ENCODE data around the gene SLC25A33. TPM values are rescaled to one million over a fixed set of nuclear protein-coding genes. Genes with fewer than 3 reads are reported as not detected.
A peak's percentile ranks its signal among the peaks of the same experiment; 100 is the strongest.

The SLC25A33 gene
- total RNA-seq, 2 experiments from 2014 or later = 3.3 to 3.9 TPM

DNA sequence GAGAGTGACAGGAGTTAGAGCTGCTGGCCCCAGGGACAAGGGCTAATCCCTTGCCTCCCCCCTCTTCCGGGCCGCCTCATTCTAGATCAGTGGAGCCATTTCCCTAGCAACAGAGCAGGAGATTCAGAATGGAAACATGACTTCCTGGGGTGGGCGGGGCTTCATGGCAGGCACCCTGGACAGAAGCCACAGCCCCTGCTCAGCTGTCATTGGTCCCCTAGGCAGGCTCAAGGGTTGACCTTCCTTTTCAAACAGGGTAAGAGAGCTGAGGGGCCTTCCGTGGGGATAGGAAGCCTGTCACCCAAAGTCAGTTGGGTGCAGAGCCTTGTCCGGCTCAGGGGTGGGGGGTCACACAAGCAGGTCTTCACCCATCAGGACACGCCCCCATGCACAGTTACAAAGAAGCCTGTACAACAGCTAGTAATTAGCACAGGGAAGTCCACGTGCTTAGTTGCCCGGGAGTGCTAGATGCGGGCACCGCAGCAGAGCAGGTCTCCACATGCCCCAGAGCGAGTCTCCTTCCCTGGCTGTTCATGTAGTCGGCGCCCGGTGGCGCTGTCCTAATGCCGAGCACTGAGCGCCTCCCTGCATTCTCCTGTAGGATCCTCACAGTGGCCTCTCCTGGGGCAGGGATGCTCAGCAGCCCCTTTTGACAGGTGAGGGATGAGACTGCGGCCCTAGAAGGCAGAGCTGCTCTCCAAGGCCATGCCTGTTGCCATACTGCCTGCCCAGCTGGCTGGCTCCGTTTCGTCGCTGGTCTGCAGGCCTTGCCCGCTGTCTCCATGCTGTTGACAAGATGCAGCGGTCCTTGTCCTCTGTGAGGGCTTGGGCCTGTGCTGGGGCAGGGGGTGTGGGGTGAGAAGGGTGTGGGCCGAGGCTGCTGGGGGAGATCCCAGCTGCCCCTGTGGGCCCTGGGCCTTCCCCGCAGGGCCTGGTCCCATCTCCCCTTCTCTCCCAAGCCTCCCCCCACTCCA lies 54.5 kb downstream of the SLC25A33 start:
- no peaks in the 10 kb centered on the region for H3K9me3 Mint-ChIP-seq
- H3K27me3 Mint-ChIP-seq = no peaks in the 10 kb centered on the region
- peak; percentile 69 for DNase-seq
- peaks cover 20% of the 10 kb centered on the region for H3K4me1 Mint-ChIP-seq
- ATAC-seq (ENCODE audit: low read depth) = peak; percentile 41
- POLR2A ChIA-PET = no interaction called here
- H3K4me3 Mint-ChIP-seq = no peak overlapping the region
- H3K27ac Mint-ChIP-seq = peak overlapping the region; percentile 65
- H3K36me3 Mint-ChIP-seq = peaks cover 2% of the 10 kb centered on the region

DNA sequence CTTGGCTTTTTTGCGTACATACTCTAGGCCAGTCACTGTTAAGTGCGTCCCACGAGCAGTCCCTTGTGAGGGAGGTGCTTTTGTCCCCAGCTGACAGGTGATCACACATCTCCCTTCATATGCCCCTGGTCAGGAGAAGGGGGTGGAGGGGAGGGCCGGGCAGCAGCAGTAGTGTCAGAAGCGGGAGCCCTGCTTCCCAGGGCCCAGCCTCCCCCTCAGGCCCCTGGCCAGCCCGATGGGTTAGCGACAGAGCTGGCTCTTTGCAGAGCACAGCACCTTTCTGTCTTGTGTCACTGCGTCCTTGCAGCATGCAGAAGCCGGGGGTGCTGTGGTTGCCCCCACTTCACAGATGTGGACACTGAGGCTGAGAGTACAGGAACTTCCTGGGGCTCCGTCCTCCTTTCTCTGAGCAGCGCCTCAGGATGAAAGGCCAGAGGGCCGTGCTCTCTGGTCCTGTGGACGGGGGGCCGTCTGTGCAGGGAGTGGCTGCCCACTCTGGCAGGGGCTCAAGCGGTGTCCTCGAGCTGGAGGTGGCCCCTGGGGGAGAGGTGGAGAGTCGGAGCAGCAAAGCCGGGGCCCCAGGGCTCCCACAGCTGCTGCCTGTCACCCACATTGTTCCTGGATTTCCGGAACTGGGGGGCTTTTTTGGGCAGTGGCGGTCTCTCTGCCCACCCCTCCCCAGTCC lies 55.3 kb downstream of the SLC25A33 start:
- peaks cover 2% of the 10 kb centered on the region for H3K36me3 Mint-ChIP-seq
- POLR2A ChIA-PET = no interaction called here
- DNase-seq (no peak), ATAC-seq (ENCODE audit: low read depth) (no peak)
- H3K4me3 Mint-ChIP-seq = no peak overlapping the region
- H3K27ac Mint-ChIP-seq = no peak overlapping the region
- peaks cover 20% of the 10 kb centered on the region for H3K4me1 Mint-ChIP-seq
- H3K9me3 Mint-ChIP-seq = no peaks in the 10 kb centered on the region
- H3K27me3 Mint-ChIP-seq = no peaks in the 10 kb centered on the region

DNA sequence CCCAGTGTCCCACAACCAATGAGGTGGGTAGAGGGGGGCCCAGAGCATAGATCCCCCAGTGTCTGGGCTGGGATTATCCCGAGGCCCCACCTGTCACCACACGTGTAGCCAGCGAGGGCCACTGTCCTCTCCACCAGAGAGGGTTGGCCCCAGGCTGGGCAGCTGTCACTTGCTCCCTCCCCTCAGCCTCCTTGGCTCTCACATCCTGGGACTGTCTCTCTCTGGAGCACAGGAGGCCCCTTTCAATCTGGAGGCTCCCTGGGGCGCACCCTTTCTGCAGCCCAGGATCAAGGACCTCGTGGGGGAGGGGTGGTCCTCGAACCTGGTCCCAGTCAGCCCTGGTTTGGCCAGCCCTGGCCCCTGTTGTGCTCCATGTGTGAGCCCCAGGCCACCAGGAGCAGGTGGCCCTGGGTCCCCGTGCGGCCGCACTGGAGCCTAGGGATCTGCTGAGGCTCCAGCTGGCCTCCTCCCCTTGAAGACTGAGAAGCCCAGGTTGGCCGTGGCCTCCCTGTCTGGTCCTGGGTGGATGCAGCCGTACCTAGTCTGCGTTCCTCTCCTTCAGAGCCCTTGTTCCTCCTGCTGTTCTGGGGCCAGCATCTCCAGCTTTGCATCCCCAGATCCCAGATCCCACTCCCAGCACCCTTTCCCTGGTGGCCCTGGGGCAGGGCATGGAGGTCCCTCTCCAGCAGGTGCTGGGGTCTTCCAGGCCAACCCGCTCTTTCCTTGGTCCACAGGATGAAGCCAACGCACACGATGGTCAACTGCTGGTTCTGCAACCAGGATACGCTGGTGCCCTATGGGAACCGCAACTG lies 56.1 kb downstream of the SLC25A33 start:
- no peaks in the 10 kb centered on the region for H3K9me3 Mint-ChIP-seq
- DNase-seq (no peak), ATAC-seq (ENCODE audit: low read depth) (no peak)
- no peak overlapping the region for H3K27ac Mint-ChIP-seq
- no peak overlapping the region for H3K4me3 Mint-ChIP-seq
- H3K4me1 Mint-ChIP-seq = peaks cover 17% of the 10 kb centered on the region
- H3K27me3 Mint-ChIP-seq = no peaks in the 10 kb centered on the region
- POLR2A ChIA-PET = no interaction called here
- peaks cover 2% of the 10 kb centered on the region for H3K36me3 Mint-ChIP-seq

DNA sequence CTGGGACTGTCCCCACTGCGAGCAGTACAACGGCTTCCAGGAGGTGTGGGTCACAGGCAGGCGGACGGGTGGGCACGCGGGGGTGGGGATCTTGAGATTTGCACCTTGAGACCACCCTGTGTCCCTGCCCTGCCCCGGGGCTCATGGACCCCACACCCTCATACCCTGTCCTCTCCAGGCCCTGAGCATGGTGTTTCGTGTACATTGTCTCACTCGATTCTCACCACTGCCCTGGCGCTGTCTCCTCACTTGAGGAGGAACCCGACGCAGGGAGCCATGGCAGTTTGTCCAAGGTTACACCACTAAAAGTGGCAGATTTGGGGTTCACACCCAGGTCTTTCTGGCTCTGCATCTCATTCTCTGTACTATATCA lies 56.7 kb downstream of the SLC25A33 start:
- POLR2A ChIA-PET = no interaction called here
- H3K27ac Mint-ChIP-seq = peak overlapping the region; percentile 56
- H3K36me3 Mint-ChIP-seq = no peaks in the 10 kb centered on the region

DNA sequence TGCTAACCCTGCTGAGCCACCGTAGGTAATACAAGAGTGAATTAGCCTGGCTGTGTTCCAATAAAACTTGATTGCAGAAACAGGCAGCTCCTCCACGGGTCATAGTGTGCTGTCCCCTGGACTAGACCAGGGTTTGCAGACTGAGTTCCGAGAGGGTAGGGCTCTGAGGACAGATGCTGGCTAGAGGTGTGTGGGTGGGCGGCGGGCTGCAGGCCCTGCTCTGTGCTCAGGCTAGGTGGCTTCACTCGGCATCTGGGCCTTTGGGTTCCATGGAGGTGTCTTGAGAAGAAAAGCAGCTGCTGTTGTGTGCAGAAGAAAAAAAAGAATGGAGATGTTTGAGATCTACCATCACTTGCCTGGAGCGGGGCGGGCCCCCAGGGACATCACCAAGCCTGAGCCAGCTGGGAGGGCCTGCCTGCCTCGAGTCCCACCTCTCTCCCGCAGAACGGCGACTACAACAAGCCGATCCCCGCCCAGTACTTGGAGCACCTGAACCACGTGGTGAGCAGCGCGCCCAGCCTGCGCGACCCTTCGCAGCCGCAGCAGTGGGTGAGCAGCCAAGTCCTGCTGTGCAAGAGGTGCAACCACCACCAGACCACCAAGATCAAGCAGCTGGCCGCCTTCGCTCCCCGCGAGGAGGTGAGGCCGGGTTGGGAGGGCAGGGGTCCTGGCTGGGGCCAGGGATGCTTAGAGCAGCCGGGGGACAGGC lies 57.3 kb downstream of the SLC25A33 start:
- ATAC-seq (ENCODE audit: low read depth) (no peak), DNase-seq (no peak)
- H3K27me3 Mint-ChIP-seq = no peaks in the 10 kb centered on the region
- H3K4me3 Mint-ChIP-seq = no peak overlapping the region
- no peak overlapping the region for H3K27ac Mint-ChIP-seq
- no peaks in the 10 kb centered on the region for H3K9me3 Mint-ChIP-seq
- POLR2A ChIA-PET = no interaction called here
- H3K36me3 Mint-ChIP-seq = no peaks in the 10 kb centered on the region
- H3K4me1 Mint-ChIP-seq = peaks cover 11% of the 10 kb centered on the region

More for the DNA sequence above, 56.7 kb downstream of the SLC25A33 start:
- Mint-ChIP-seq H3K4me1 (peaks cover 11% of the 10 kb centered on the region), H3K9me3 (no peaks in the 10 kb centered on the region), H3K27me3 (no peaks in the 10 kb centered on the region), H3K4me3 (no peak overlapping the region)
- ATAC-seq (ENCODE audit: low read depth) = no peak
- DNase-seq = no peak

DNA sequence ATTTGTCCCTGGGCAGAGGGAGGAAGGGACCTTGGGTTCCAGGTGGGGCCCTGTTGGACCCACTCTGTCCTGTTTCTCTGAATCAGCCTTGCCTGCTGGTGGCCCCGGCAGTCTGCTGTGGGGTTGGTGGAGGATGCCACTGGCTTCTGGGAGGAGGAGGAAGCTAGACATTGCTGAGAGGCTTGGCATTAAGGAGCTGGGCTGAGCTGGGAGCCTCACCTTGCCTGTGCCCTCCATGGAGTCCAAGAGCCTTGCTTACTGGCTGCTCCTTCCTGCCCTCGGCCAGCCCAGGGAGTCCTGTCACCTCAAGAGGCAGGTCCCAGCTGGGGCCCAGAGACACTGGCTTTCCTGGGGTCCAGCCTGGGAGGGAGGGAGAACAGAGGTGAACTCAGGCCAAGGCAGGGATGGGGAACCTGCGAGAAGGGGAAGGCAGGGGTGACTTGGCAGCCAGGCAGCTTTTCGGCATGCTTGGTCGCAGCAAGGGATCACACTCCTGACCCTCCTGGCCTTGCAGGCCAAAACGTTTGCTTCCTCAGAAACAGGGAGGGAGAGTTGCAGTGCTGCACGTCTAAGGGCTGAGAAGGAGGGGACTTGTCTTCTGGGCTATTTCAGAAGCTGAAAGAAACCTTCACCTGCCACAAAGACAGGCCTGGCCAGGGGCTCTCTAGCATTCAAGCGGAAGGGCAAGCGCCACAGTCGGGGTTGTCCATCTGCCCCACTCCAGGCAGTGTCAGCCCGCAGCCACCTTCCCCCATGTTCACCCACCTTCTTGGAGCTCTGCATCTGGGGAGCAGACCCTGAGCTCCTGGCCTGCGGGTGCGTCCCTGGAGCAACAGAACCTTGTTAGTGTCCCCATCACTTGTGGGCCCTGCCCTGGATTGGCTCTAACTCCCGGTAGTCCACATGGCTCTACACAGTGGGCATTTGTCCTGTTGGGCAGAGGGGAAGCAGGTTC lies 58.4 kb downstream of the SLC25A33 start:
- ATAC-seq (ENCODE audit: low read depth) = no peak
- POLR2A ChIA-PET = no interaction called here
- H3K27me3 Mint-ChIP-seq = no peaks in the 10 kb centered on the region
- no peaks in the 10 kb centered on the region for H3K9me3 Mint-ChIP-seq
- no peak for DNase-seq
- H3K36me3 Mint-ChIP-seq = no peaks in the 10 kb centered on the region
- H3K4me3 Mint-ChIP-seq = no peak overlapping the region
- H3K4me1 Mint-ChIP-seq = peaks cover 7% of the 10 kb centered on the region
- H3K27ac Mint-ChIP-seq = no peak overlapping the region

DNA sequence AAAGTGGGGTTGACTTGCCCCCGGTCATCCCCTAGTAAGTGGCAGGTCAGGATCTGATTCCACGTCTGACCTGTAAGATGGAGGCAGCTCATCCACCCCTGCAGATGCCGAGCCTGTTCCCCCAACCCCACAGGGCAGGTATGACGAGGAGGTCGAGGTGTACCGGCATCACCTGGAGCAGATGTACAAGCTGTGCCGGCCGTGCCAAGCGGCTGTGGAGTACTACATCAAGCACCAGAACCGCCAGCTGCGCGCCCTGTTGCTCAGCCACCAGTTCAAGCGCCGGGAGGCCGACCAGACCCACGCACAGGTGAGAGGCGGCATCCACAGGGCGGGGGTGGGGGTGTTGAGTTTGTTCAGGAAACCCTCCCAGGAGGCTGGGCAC lies 59.0 kb downstream of the SLC25A33 start:
- H3K27ac Mint-ChIP-seq = no peak overlapping the region
- no peak for DNase-seq
- peaks cover 5% of the 10 kb centered on the region for H3K4me1 Mint-ChIP-seq
- no peak for ATAC-seq (ENCODE audit: low read depth)
- no peak overlapping the region for H3K4me3 Mint-ChIP-seq
- H3K27me3 Mint-ChIP-seq = no peaks in the 10 kb centered on the region
- no peaks in the 10 kb centered on the region for H3K9me3 Mint-ChIP-seq
- POLR2A ChIA-PET = interaction anchor here (0.5 kb wide), 1 partner anchor 361 kb away, joined by 3 read pairs; no protein-coding TSS in a partner anchor
- H3K36me3 Mint-ChIP-seq = no peaks in the 10 kb centered on the region

DNA sequence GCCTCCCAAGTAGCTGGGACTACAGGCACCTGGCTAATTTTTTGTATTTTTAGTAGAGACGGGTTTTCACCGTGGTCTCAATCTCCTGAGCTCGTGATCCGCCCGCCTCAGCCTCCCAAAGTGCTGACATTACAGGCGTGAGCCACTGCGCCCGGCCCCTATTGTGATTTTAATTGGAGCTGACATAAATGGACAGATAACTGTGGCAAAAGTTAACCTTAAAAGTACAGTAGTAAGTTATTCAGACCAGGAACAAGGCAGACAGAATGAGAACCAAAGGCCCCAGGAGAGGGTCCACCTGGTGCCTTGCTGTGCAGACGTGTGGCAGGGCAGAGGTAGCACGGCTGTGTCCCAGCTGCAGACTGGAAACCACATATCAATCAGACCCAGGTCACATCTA lies 60.5 kb downstream of the SLC25A33 start:
- H3K9me3 Mint-ChIP-seq = no peaks in the 10 kb centered on the region
- no peak overlapping the region for H3K4me3 Mint-ChIP-seq
- H3K4me1 Mint-ChIP-seq = no peaks in the 10 kb centered on the region
- no peaks in the 10 kb centered on the region for H3K27me3 Mint-ChIP-seq
- no peaks in the 10 kb centered on the region for H3K36me3 Mint-ChIP-seq
- DNase-seq (no peak), ATAC-seq (ENCODE audit: low read depth) (no peak)
- H3K27ac Mint-ChIP-seq = no peak overlapping the region
- POLR2A ChIA-PET = interaction anchor here (0.6 kb wide), 1 partner anchor 821 kb away, joined by 6 read pairs; no protein-coding TSS in a partner anchor

DNA sequence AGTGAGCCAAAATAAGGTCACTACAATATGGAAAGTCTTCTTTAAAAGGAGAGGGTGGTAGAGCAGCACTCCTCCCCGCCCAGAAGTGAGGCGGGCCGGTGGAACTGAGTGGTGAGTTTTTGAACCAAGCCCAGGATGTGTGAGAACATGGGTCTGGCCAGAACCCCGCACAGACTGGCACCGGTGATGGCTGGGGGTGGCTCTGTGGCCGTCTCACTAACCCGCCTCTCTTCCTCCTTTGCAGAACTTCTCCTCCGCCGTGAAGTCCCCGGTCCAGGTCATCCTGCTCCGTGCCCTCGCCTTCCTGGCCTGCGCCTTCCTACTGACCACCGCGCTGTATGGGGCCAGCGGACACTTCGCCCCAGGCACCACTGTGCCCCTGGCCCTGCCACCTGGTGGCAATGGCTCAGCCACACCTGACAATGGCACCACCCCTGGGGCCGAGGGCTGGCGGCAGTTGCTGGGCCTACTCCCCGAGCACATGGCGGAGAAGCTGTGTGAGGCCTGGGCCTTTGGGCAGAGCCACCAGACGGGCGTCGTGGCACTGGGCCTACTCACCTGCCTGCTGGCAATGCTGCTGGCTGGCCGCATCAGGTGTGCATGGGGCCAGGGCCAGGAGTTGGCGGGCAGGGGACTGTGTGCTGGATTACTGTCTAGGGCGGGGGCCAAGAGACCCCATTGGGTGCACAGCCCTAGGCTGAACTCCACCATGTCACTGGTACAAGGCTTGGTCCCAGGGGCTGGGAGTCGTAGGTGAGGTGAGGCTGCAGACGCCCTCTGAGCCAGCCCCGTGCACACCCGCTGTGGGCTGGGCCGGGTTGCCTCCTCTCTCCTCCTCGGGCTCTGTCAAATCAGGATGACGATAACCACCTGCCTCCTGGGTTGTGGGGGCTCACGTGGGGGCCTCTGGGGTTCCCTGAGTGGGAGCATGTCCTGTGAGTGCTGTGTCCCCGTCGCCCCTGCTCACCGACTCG lies 61.9 kb downstream of the SLC25A33 start:
- no peaks in the 10 kb centered on the region for H3K36me3 Mint-ChIP-seq
- no peaks in the 10 kb centered on the region for H3K9me3 Mint-ChIP-seq
- DNase-seq = no peak
- H3K27ac Mint-ChIP-seq = no peak overlapping the region
- no peak overlapping the region for H3K4me3 Mint-ChIP-seq
- POLR2A ChIA-PET = no interaction called here
- H3K27me3 Mint-ChIP-seq = no peaks in the 10 kb centered on the region
- ATAC-seq (ENCODE audit: low read depth) = no peak
- H3K4me1 Mint-ChIP-seq = no peaks in the 10 kb centered on the region

DNA sequence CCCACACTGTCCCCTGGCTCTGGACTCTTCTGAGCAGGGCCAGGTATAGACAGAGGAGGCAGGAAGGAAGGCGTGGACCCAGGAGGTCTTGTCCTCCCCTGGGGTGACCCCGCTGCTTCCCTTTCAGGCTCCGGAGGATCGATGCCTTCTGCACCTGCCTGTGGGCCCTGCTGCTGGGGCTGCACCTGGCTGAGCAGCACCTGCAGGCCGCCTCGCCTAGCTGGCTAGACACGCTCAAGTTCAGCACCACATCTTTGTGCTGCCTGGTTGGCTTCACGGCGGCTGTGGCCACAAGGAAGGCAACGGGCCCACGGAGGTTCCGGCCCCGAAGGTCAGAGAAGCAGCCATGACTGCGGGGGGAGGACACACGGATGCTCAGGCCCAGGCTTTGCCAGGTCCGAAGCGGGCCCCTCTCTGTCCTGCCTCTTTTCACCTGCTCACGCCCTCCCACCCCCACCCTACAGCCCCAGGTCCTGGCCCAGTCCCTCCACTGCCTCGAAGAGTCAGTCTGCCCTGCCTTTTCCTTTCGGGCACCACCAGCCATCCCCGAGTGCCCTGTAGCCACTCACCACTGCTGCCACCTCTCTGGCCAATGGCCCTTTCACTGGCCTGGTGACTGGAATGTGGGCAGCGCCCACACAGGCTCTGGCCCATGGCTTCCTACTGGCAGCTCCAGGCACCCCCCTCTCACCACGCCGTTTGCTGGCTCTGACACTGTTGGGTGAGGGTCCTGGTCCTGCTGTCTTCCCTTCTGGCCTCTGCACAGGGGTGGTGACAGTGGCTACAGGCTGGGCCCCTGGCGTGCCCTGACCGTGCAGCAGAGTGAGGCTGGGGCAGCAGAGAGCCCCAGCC lies 62.9 kb downstream of the SLC25A33 start:
- Mint-ChIP-seq H3K36me3 (no peaks in the 10 kb centered on the region), H3K27me3 (no peaks in the 10 kb centered on the region), H3K27ac (no peak overlapping the region), H3K4me1 (no peaks in the 10 kb centered on the region), H3K4me3 (no peak overlapping the region), H3K9me3 (no peaks in the 10 kb centered on the region)
- ATAC-seq (ENCODE audit: low read depth) = no peak
- no peak for DNase-seq
- POLR2A ChIA-PET = no interaction called here

DNA sequence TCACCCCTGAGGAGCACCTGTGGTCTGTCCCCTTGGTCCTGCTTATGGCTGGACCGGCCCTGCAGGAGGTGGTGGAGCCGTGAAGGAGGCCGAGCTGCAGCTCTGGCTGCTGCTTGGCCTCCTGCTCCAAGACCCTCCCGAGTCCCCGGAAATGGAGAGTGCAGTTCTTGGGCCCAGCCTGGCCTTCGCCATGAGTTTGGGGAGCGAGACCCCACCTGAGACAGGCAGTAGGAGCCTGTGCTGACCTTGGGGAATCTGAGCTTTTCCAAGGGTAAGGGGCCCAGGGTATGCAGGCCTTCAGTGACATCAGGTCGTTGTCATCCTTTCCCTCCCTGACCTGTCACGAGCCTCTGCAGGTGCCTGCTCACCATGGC lies 63.5 kb downstream of the SLC25A33 start:
- Mint-ChIP-seq H3K27ac (no peak overlapping the region), H3K36me3 (no peaks in the 10 kb centered on the region), H3K4me1 (no peaks in the 10 kb centered on the region), H3K9me3 (no peaks in the 10 kb centered on the region), H3K27me3 (no peaks in the 10 kb centered on the region), H3K4me3 (no peak overlapping the region)
- DNase-seq = no peak
- no peak for ATAC-seq (ENCODE audit: low read depth)
- POLR2A ChIA-PET = no interaction called here

Data from activated naive CD8-positive, alpha-beta T cell treated with anti-CD3 and anti-CD28 coated beads, Interleukin-2, amount 10 ng/mL, durations not matched to agents 7 days and 5 days (primary cell).